H7 (cell line): ENCODE results near the gene PRR30. TPM values are rescaled to one million over a fixed set of nuclear protein-coding genes. Genes with fewer than 3 reads are reported as not detected.

Source experiments
- DNase-seq: peaks from one replicate; pipeline ENCODE4 v3.0.0; 2012
- H3K27me3 ChIP-seq: 2 replicates; pipeline ENCODE4 v1.6.0; 2011; ENCODE audit warnings: mild to moderate bottlenecking, low read length; ENCODE audit not compliant: control insufficient read depth, insufficient read depth
- H3K36me3 ChIP-seq: replicated peaks from 2 replicates; pipeline ENCODE4 v1.5.1; 2011; ENCODE audit warnings: low read length; ENCODE audit not compliant: control insufficient read depth, insufficient read depth
- H3K4me3 ChIP-seq: 2 replicates; pipeline ENCODE4 v1.5.1; 2011; ENCODE audit warnings: low read depth, mild to moderate bottlenecking, control low read depth, low read length, moderate library complexity; ENCODE audit not compliant: insufficient read depth
- total RNA-seq: library from RNA; depleted of rRNA; stranded (reverse); fragments of >200 nt; shearing (Covaris generic); gene quantifications from 2 replicates; pipeline ENCODE4 v1.2.3, GENCODE V29; 2014

The PRR30 gene
- total RNA-seq, 1 experiment from 2014 or later: not detected

- no peaks in the 10 kb centered on the region for H3K27me3 ChIP-seq
- no peak for DNase-seq
- H3K36me3 ChIP-seq: no peaks in the 10 kb centered on the region
- no peak overlapping the region for H3K4me3 ChIP-seq
These were observed 8.7 kb upstream of the PRR30 start for GRCh38 chr2:27147935-27148334.

- Histone ChIP-seq H3K36me3 (no peaks in the 10 kb centered on the region), H3K27me3 (no peaks in the 10 kb centered on the region), H3K4me3 (no peak overlapping the region)
- DNase-seq: no peak
These were observed 6.5 kb upstream of the PRR30 start for GRCh38 chr2:27145682-27146081.

GRCh38 chr2:27143285-27143684 lies 4.1 kb upstream of the PRR30 start:
- H3K36me3 ChIP-seq: no peaks in the 10 kb centered on the region
- DNase-seq: no peak
- no peaks in the 10 kb centered on the region for H3K27me3 ChIP-seq
- no peak overlapping the region for H3K4me3 ChIP-seq

GRCh38 chr2:27138111-27138510 lies 1.1 kb downstream of the PRR30 start:
- peaks cover 2% of the 10 kb centered on the region for H3K36me3 ChIP-seq
- H3K27me3 ChIP-seq: no peaks in the 10 kb centered on the region
- no peak overlapping the region for H3K4me3 ChIP-seq
- no peak for DNase-seq

GRCh38 chr2:27137322-27137935 lies 1.8 kb downstream of the PRR30 start:
- DNase-seq: no peak
- Histone ChIP-seq H3K4me3 (no peak overlapping the region), H3K27me3 (no peaks in the 10 kb centered on the region), H3K36me3 (peaks cover 9% of the 10 kb centered on the region)

- Histone ChIP-seq H3K27me3 (no peaks in the 10 kb centered on the region), H3K4me3 (no peak overlapping the region), H3K36me3 (peaks cover 16% of the 10 kb centered on the region)
- DNase-seq: no peak
These were observed 2.5 kb downstream of the PRR30 start for GRCh38 chr2:27136751-27137150.

GRCh38 chr2:27135478-27135955 lies 3.7 kb downstream of the PRR30 start:
- Histone ChIP-seq H3K27me3 (no peaks in the 10 kb centered on the region), H3K36me3 (peaks cover 26% of the 10 kb centered on the region), H3K4me3 (no peak overlapping the region)
- DNase-seq: no peak

GRCh38 chr2:27134781-27135477 lies 4.3 kb downstream of the PRR30 start:
- peaks cover 29% of the 10 kb centered on the region for H3K36me3 ChIP-seq
- no peaks in the 10 kb centered on the region for H3K27me3 ChIP-seq
- peak overlapping the region; percentile 16; the same call in 1 of the 2 replicates for H3K4me3 ChIP-seq
- DNase-seq: no peak

- peak within 1 kb of the TSS; percentile 94 for H3K4me3 ChIP-seq
- H3K27me3 ChIP-seq: no peaks in the 10 kb centered on the region
- H3K36me3 ChIP-seq: peaks cover 32% of the 10 kb centered on the region
- peak; percentile 99 for DNase-seq
These were observed 5.1 kb downstream of the PRR30 start, which contains the start of gene PREB for GRCh38 chr2:27133905-27134780. Gene PREB, minus strand, starts transcription at chr2:27134636. Its CDS starts 215 bp downstream, at chr2:27134421.

GRCh38 chr2:27133195-27133875 lies 5.9 kb downstream of the PRR30 start:
- Histone ChIP-seq H3K27me3 (no peaks in the 10 kb centered on the region), H3K4me3 (peak overlapping the region; percentile 94), H3K36me3 (peaks cover 32% of the 10 kb centered on the region)
- DNase-seq: peak; percentile 55

GRCh38 chr2:27131429-27131828 lies 7.8 kb downstream of the PRR30 start:
- peak; percentile 10 for DNase-seq
- Histone ChIP-seq H3K27me3 (no peaks in the 10 kb centered on the region), H3K36me3 (peaks cover 32% of the 10 kb centered on the region), H3K4me3 (no peak overlapping the region)

- H3K4me3 ChIP-seq: no peak overlapping the region
- H3K27me3 ChIP-seq: no peaks in the 10 kb centered on the region
These were observed 8.8 kb downstream of the PRR30 start for GRCh38 chr2:27130396-27130795.

GRCh38 chr2:27128668-27129571 lies 10.3 kb downstream of the PRR30 start:
- no peak overlapping the region for H3K4me3 ChIP-seq
- H3K27me3 ChIP-seq: peaks cover 4% of the 10 kb centered on the region; the same call in 1 of the 2 replicates
- no peak for DNase-seq
- H3K36me3 ChIP-seq: peaks cover 32% of the 10 kb centered on the region

More at GRCh38 chr2:27130396-27130795, 8.8 kb downstream of the PRR30 start:
- peaks cover 32% of the 10 kb centered on the region for H3K36me3 ChIP-seq
- no peak for DNase-seq
